MM.1S (cell line): ENCODE data around the gene HSD11B1L.

ENCODE experiments used
- DNase-seq: peaks from one replicate; pipeline ENCODE4 v3.0.0-alpha.2; 2015
- H2AFZ ChIP-seq: fragments of 300-600 bp; sonication (generic); 2 replicates; pipeline ENCODE4 v1.6.0; 2016; ENCODE audit warnings: antibody characterized with exemption, low read length
- H3F3A ChIP-seq: fragments of 300-600 bp; sonication (generic); 2 replicates; pipeline ENCODE4 v1.6.1; 2016; ENCODE audit warnings: mild to moderate bottlenecking, antibody characterized with exemption, low read length, moderate library complexity, mixed read lengths; ENCODE audit not compliant: insufficient read depth
- H3K27ac ChIP-seq: fragments of 300-600 bp; sonication (generic); 2 replicates; pipeline ENCODE4 v1.5.1; 2016; ENCODE audit warnings: mild to moderate bottlenecking, low read length
- H3K27me3 ChIP-seq: fragments of 300-600 bp; sonication (generic); replicated peaks from 2 replicates; pipeline ENCODE4 v1.6.0; 2016; ENCODE audit warnings: low read length; ENCODE audit not compliant: insufficient read depth
- H3K36me3 ChIP-seq: fragments of 300-600 bp; sonication (generic); replicated peaks from 2 replicates; pipeline ENCODE4 v1.6.1; 2016; ENCODE audit warnings: mild to moderate bottlenecking, low read length, mixed read lengths; ENCODE audit not compliant: insufficient read depth
- H3K4me1 ChIP-seq: fragments of 300-600 bp; sonication (generic); 2 replicates; pipeline ENCODE4 v1.6.1; 2016; ENCODE audit warnings: low read length, mixed read lengths
- H3K4me2 ChIP-seq: fragments of 300-600 bp; sonication (generic); 2 replicates; pipeline ENCODE4 v1.6.0; 2016; ENCODE audit warnings: low read depth, low read length
- H3K4me3 ChIP-seq: fragments of 300-600 bp; sonication (generic); 2 replicates; pipeline ENCODE4 v1.5.1; 2016; ENCODE audit warnings: low read length, mixed read lengths
- H3K79me2 ChIP-seq: fragments of 300-600 bp; sonication (generic); 2 replicates; pipeline ENCODE4 v1.6.1; 2016; ENCODE audit warnings: mixed run types, low read length, mixed read lengths
- H3K9ac ChIP-seq: fragments of 300-600 bp; sonication (generic); 2 replicates; pipeline ENCODE4 v1.6.1; 2016; ENCODE audit warnings: low read length, mixed read lengths
- H3K9me2 ChIP-seq: fragments of 300-600 bp; sonication (generic); replicated peaks from 2 replicates; pipeline ENCODE4 v1.6.1; 2016; ENCODE audit warnings: mild to moderate bottlenecking, low read length, mixed read lengths; ENCODE audit not compliant: insufficient read depth
- H3K9me3 ChIP-seq: fragments of 300-600 bp; sonication (generic); replicated peaks from 2 replicates; pipeline ENCODE4 v1.6.1; 2016; ENCODE audit warnings: mild to moderate bottlenecking, low read length, mixed read lengths; ENCODE audit not compliant: insufficient read depth
- H4K20me1 ChIP-seq: fragments of 300-600 bp; sonication (generic); 2 replicates; pipeline ENCODE4 v1.6.1; 2016; ENCODE audit warnings: mild to moderate bottlenecking, low read length, moderate library complexity, mixed read lengths; ENCODE audit not compliant: insufficient read depth
- EZH2 ChIP-seq: fragments of 300-600 bp; sonication (generic); optimal IDR thresholded peaks from 2 replicates; pipeline ENCODE3; 2017; ENCODE audit warnings: low read depth, mild to moderate bottlenecking, antibody characterized with exemption, low read length, mixed read lengths
- EZH2phosphoT487 ChIP-seq: fragments of 300-600 bp; sonication (generic); IDR thresholded peaks from 2 replicates; pipeline ENCODE4 v1.6.1; 2018; ENCODE audit warnings: antibody characterized with exemption, low read length
- TF ChIP-seq, protein P1 (sequence below): fragments of 300-600 bp; sonication (generic); IDR thresholded peaks from 2 replicates; pipeline ENCODE4 v1.5.1; 2016; ENCODE audit warnings: antibody characterized with exemption, low read length, mixed read lengths

HSD11B1L gene

DNA sequence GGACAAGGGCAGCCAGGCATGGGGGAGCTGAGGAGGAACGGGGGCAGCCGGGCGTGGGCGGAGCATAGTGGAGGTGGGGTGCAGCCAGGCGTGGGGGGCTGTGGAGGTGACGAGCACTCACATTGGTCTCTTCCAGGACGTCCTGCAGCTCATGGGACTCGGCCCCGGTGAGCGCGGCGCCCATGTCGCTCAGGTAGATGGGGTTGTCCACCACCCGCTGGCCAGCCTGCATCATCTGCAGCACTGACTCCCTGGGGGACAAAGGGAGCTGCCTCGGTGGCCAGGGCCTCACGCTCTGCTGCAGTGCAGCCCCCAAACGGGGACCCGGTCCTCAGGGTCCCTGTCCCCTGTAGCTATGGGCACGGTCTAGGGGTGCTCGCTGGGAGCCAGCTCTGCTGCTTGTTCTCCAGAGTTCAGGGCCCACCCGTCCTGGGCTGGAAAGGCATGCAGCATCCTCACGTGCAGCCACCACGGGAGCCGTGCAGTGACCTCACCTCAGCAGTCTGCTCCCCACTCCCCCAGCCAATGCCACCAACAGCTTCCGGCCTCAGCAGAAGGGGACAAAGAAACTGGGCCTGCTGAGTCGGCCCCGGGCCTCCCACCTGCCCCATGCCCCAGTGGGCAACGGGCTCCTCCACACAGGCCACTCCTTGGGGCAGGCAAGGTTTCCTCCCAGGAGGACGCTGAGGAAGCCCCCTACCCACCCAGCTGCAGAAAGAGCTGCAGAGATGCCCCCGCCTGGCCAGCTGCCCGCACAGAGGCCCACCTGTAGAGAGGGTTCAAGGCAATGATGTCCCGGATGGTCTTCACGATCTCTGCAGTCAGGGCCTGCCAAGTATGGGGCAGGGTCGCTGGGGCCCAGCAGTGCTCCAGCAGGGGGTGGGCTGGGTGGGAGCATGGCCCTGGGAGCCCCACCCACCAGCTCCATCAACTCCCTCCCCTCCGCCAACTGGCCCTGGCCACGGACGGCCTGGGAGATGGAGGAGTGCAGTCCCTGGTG, 27.0 kb downstream of the HSD11B1L start:
- Histone ChIP-seq H3K4me3 (no peak overlapping the region), H3K36me3 (peaks cover 23% of the 10 kb centered on the region), H3F3A (no peaks in the 10 kb centered on the region), H3K9me2 (no peaks in the 10 kb centered on the region), H3K9ac (no peak overlapping the region), H3K79me2 (peaks cover 67% of the 10 kb centered on the region), H2AFZ (no peak overlapping the region), H3K4me2 (no peak overlapping the region), H3K4me1 (no peaks in the 10 kb centered on the region), H3K27me3 (no peaks in the 10 kb centered on the region), H3K9me3 (no peaks in the 10 kb centered on the region), H4K20me1 (no peaks in the 10 kb centered on the region), H3K27ac (no peak overlapping the region)
- TF ChIP-seq EZH2phosphoT487 (no peak), EZH2 (no peak)
- TF ChIP-seq, protein P1, sequence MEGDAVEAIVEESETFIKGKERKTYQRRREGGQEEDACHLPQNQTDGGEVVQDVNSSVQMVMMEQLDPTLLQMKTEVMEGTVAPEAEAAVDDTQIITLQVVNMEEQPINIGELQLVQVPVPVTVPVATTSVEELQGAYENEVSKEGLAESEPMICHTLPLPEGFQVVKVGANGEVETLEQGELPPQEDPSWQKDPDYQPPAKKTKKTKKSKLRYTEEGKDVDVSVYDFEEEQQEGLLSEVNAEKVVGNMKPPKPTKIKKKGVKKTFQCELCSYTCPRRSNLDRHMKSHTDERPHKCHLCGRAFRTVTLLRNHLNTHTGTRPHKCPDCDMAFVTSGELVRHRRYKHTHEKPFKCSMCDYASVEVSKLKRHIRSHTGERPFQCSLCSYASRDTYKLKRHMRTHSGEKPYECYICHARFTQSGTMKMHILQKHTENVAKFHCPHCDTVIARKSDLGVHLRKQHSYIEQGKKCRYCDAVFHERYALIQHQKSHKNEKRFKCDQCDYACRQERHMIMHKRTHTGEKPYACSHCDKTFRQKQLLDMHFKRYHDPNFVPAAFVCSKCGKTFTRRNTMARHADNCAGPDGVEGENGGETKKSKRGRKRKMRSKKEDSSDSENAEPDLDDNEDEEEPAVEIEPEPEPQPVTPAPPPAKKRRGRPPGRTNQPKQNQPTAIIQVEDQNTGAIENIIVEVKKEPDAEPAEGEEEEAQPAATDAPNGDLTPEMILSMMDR: no peak
- no peak for DNase-seq

DNA sequence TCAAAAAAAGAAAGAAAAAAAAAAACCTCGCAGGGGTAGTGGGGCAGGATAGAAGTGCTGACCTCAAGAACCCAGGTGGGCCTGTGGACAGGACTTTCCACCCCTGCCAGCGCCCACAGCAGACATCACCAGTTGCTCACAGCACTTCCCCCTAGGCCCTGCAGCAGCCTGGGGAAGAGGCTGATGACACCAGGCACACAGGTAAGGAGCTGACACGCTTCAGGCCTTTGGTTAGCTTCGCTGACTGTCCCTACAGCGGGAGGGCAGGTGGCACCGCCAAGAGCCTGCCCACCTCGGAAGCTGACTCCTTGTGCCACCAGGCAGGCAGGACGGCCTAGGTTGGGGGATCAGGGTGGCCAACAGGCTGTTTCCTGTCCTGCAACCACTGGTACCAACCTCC, 30.2 kb downstream of the HSD11B1L start:
- H3K79me2 ChIP-seq: peaks cover 64% of the 10 kb centered on the region
- H3K9me3 ChIP-seq: no peaks in the 10 kb centered on the region
- peaks cover 17% of the 10 kb centered on the region for H3K36me3 ChIP-seq
- H2AFZ ChIP-seq: no peak overlapping the region
- TF ChIP-seq EZH2phosphoT487: no peak
- TF ChIP-seq EZH2: no peak
- TF ChIP-seq, protein P1: no peak
- no peaks in the 10 kb centered on the region; the same call in 1 of the 2 replicates for H4K20me1 ChIP-seq
- H3K4me2 ChIP-seq: no peak overlapping the region
- no peak for DNase-seq
- H3F3A ChIP-seq: no peaks in the 10 kb centered on the region
- H3K4me3 ChIP-seq: no peak overlapping the region
- no peaks in the 10 kb centered on the region for H3K9me2 ChIP-seq
- no peaks in the 10 kb centered on the region for H3K4me1 ChIP-seq
- H3K9ac ChIP-seq: no peak overlapping the region
- H3K27ac ChIP-seq: no peak overlapping the region
- no peaks in the 10 kb centered on the region for H3K27me3 ChIP-seq

DNA sequence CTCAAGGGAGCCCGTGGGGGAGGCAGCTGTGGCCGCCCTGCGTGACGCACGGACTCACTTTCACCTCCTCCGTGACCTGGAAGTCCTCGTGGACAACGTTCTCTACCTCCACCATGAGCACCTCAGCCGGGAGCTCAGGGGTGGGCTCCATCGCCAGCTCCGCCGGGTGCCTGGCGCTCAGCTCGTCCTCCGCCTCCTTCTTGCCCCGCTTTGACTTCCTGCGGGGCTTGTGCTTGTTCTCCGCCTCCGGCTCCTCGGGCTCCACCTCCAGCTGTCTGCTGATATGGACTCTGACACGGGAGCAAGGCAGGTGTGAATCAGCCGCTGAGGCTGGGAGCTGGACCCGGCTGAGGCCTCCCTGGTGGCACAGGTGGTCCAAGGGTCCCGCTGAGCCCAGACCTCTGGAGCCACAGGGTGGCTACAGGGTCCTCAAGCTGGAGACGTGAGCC, 30.9 kb downstream of the HSD11B1L start:
- no peaks in the 10 kb centered on the region for H3F3A ChIP-seq
- H4K20me1 ChIP-seq: no peaks in the 10 kb centered on the region; the same call in 1 of the 2 replicates
- no peak overlapping the region for H3K9ac ChIP-seq
- peaks cover 17% of the 10 kb centered on the region for H3K36me3 ChIP-seq
- no peaks in the 10 kb centered on the region for H3K9me3 ChIP-seq
- H3K79me2 ChIP-seq: peaks cover 66% of the 10 kb centered on the region
- H3K4me3 ChIP-seq: no peak overlapping the region
- no peaks in the 10 kb centered on the region for H3K4me1 ChIP-seq
- H3K27me3 ChIP-seq: no peaks in the 10 kb centered on the region
- no peak overlapping the region for H2AFZ ChIP-seq
- no peaks in the 10 kb centered on the region for H3K9me2 ChIP-seq
- no peak for DNase-seq
- no peak overlapping the region for H3K27ac ChIP-seq
- no peak overlapping the region for H3K4me2 ChIP-seq
- TF ChIP-seq EZH2 (no peak), EZH2phosphoT487 (no peak)
- TF ChIP-seq, protein P1: no peak
